ENCODE measurements around the gene CCDC57. TPM values are rescaled to one million over a fixed set of nuclear protein-coding genes. Genes with fewer than 3 reads are reported as not detected.

CCDC57 gene
- total RNA-seq, 1 experiment from 2014 or later = 140 TPM

GRCh38 chr17:82116246-82116645, 96.4 kb downstream of the CCDC57 start:
- no peak overlapping the region for H3K4me3 ChIP-seq
- H3K4me2 ChIP-seq = no peak overlapping the region
- intact Hi-C loops (cut with micrococcal nuclease; ENCODE audit: unreplicated experiment) = no loop called here
- no peaks in the 10 kb centered on the region for H3K9me3 ChIP-seq (ENCODE audit: insufficient read depth, low read depth)
- BruUV-seq (replicated peaks) = no TSS peak
- ChIA-PET POLR2A (ENCODE audit: unreplicated experiment) (no interaction called here), CTCF (no interaction called here)
- H3K9me2 ChIP-seq (ENCODE audit: insufficient read depth) = no peaks in the 10 kb centered on the region
- DNase-seq = no peak
- no peaks in the 10 kb centered on the region for H3K36me3 ChIP-seq (ENCODE audit: low read depth)
- H4K20me1 ChIP-seq (ENCODE audit: insufficient read depth) = no peaks in the 10 kb centered on the region
- no peaks in the 10 kb centered on the region for H3K4me1 ChIP-seq (replicated peaks; ENCODE audit: insufficient read depth)
- no peak overlapping the region for H2AFZ ChIP-seq
- H3K79me2 ChIP-seq (ENCODE audit: low read depth) = no peaks in the 10 kb centered on the region
- H3F3A ChIP-seq (ENCODE audit: insufficient read depth, low read depth) = no peaks in the 10 kb centered on the region
- no peak overlapping the region for H3K27ac ChIP-seq
- TF ChIP-seq EZH2 (IDR thresholded peaks at IDR 0.05; ENCODE audit: low read depth) (no peak), CTCF (conservative IDR thresholded peaks at IDR 0.05) (no peak)
- H3K27me3 ChIP-seq (ENCODE audit: insufficient read depth, low read depth) = no peaks in the 10 kb centered on the region

GRCh38 chr17:82114872-82115271, 97.8 kb downstream of the CCDC57 start:
- no TSS peak for BruUV-seq (replicated peaks)
- no peak for DNase-seq
- no peak overlapping the region for H2AFZ ChIP-seq
- H3K9me2 ChIP-seq (ENCODE audit: insufficient read depth) = no peaks in the 10 kb centered on the region
- H3F3A ChIP-seq (ENCODE audit: insufficient read depth, low read depth) = peaks cover 8% of the 10 kb centered on the region
- H3K9me3 ChIP-seq (ENCODE audit: insufficient read depth, low read depth) = no peaks in the 10 kb centered on the region
- no peak for TF ChIP-seq EZH2 (IDR thresholded peaks at IDR 0.05; ENCODE audit: low read depth)
- TF ChIP-seq CTCF (conservative IDR thresholded peaks at IDR 0.05) = no peak
- H3K27me3 ChIP-seq (ENCODE audit: insufficient read depth, low read depth) = no peaks in the 10 kb centered on the region
- CTCF ChIA-PET = no interaction called here
- intact Hi-C loops (cut with micrococcal nuclease; ENCODE audit: unreplicated experiment) = no loop called here
- H3K79me2 ChIP-seq (ENCODE audit: low read depth) = no peaks in the 10 kb centered on the region
- POLR2A ChIA-PET (ENCODE audit: unreplicated experiment) = interaction anchor here (0.6 kb wide), 1 partner anchor 461 kb away, joined by 4 read pairs; no protein-coding TSS in a partner anchor
- no peaks in the 10 kb centered on the region for H3K36me3 ChIP-seq (ENCODE audit: low read depth)
- H3K27ac ChIP-seq = no peak overlapping the region
- H3K4me3 ChIP-seq = no peak overlapping the region
- no peak overlapping the region for H3K4me2 ChIP-seq
- H4K20me1 ChIP-seq (ENCODE audit: insufficient read depth) = no peaks in the 10 kb centered on the region
- H3K4me1 ChIP-seq (replicated peaks; ENCODE audit: insufficient read depth) = peaks cover 10% of the 10 kb centered on the region

GRCh38 chr17:82114447-82114846, 98.2 kb downstream of the CCDC57 start:
- CTCF ChIA-PET = no interaction called here
- no peaks in the 10 kb centered on the region for H4K20me1 ChIP-seq (ENCODE audit: insufficient read depth)

More at GRCh38 chr17:82114447-82114846, 98.2 kb downstream of the CCDC57 start:
- H3K4me1 ChIP-seq (replicated peaks; ENCODE audit: insufficient read depth) = peaks cover 15% of the 10 kb centered on the region
- DNase-seq = no peak
- H3K36me3 ChIP-seq (ENCODE audit: low read depth) = no peaks in the 10 kb centered on the region
- H3K79me2 ChIP-seq (ENCODE audit: low read depth) = no peaks in the 10 kb centered on the region
- H3K27ac ChIP-seq = no peak overlapping the region
- H3K9me2 ChIP-seq (ENCODE audit: insufficient read depth) = no peaks in the 10 kb centered on the region
- H3K4me3 ChIP-seq = no peak overlapping the region
- H3K9me3 ChIP-seq (ENCODE audit: insufficient read depth, low read depth) = no peaks in the 10 kb centered on the region
- intact Hi-C loops (cut with micrococcal nuclease; ENCODE audit: unreplicated experiment) = no loop called here
- no peak overlapping the region for H3K4me2 ChIP-seq
- peaks cover 9% of the 10 kb centered on the region for H3F3A ChIP-seq (ENCODE audit: insufficient read depth, low read depth)
- H3K27me3 ChIP-seq (ENCODE audit: insufficient read depth, low read depth) = no peaks in the 10 kb centered on the region
- no peak overlapping the region for H2AFZ ChIP-seq
- TF ChIP-seq CTCF (conservative IDR thresholded peaks at IDR 0.05) (no peak), EZH2 (IDR thresholded peaks at IDR 0.05; ENCODE audit: low read depth) (no peak)
- no TSS peak for BruUV-seq (replicated peaks)
- POLR2A ChIA-PET (ENCODE audit: unreplicated experiment) = interaction anchor here (0.6 kb wide), 1 partner anchor 460 kb away, joined by 4 read pairs; no protein-coding TSS in a partner anchor

Data from PC-9 (cell line).